Stomach (tissue), 9 donors: ENCODE results near the gene CLK2. TPM values are rescaled to one million over a fixed set of nuclear protein-coding genes. Genes with fewer than 3 reads are reported as not detected.

Experiments used
- DNase-seq, 2 donors: peaks; one replicate each; pipeline versions ENCODE4 v3.0.0 to v3.0.0-alpha.2; 2013 to 2019
- H3K27ac ChIP-seq, 5 donors: fragments of 200-600 bp in 4 of 5; sonication (generic) in 4 of 5; one replicate each; pipeline ENCODE4 v1.5.1; 2013 to 2019; ENCODE audit warnings: mild to moderate bottlenecking in 1 of 5, moderate library complexity in 1 of 5
- H3K27me3 ChIP-seq, 3 donors: fragments of 200-600 bp; sonication (generic); one replicate each; pipeline ENCODE4 v1.5.1; 2017 to 2019; ENCODE audit warnings: mixed run types in 1 of 3
- H3K36me3 ChIP-seq, 4 donors: fragments of 200-600 bp; sonication (generic); 1 replicate in 3 of 4; 2 replicates in 1 of 4; pipeline ENCODE4 v1.5.1; 2016 to 2019
- H3K4me1 ChIP-seq, 4 donors: fragments of 200-600 bp; sonication (generic); one replicate each; pipeline ENCODE4 v1.5.1; 2016 to 2019
- H3K4me3 ChIP-seq, 4 donors: fragments of 200-600 bp; sonication (generic) in 3 of 4; one replicate each; pipeline ENCODE4 v1.5.1; 2016 to 2019; ENCODE audit warnings: mild to moderate bottlenecking in 1 of 4
- H3K9me3 ChIP-seq, 4 donors: fragments of 200-600 bp; sonication (generic); one replicate each; pipeline ENCODE4 v1.5.1; 2016 to 2019
- CTCF ChIP-seq, 7 experiments: fragments of 450-650 bp in 4 of 7; fragments of 200-600 bp in 3 of 7; sonication (generic) in 3 of 7; IDR thresholded peaks; one replicate each; pipeline ENCODE4 v1.5.1; 2016 to 2019; ENCODE audit warnings: antibody characterized with exemption in 7 of 7, control low read depth in 2 of 7, mild to moderate bottlenecking in 1 of 7
- EP300 ChIP-seq: sonication (generic); formaldehyde crosslinking; IDR thresholded peaks from one replicate; pipeline ENCODE4 v1.6.1; 2017; ENCODE audit warnings: antibody characterized with exemption
- POLR2A ChIP-seq, 4 donors: fragments of 450-650 bp; IDR thresholded peaks; one replicate each; pipeline ENCODE4 v1.6.1; 2016; ENCODE audit warnings: antibody characterized with exemption in 4 of 4, control low read depth in 2 of 4, mild to moderate bottlenecking in 1 of 4, moderate library complexity in 1 of 4
- POLR2AphosphoS5 ChIP-seq, 3 donors: sonication (generic); formaldehyde crosslinking; IDR thresholded peaks; one replicate each; pipeline ENCODE4 v1.6.1; 2016; ENCODE audit warnings: antibody characterized with exemption in 3 of 3
- WGBS, 5 donors: extraction: QIAGEN DNeasy Blood & Tissue Kit in 3 of 5; methylation state at CpG; one replicate each; pipeline versions ENCODE4 v1.1.5 to v1.1.7; 2013 to 2018; 5-methylcytosine and 5-hydroxymethylcytosine counted together
- intact Hi-C: fragments of 100-400 bp; cut with DNase I; formaldehyde crosslinking; loops from one replicate; pipeline ENCODE4 v1.15.1; 2023; ENCODE audit warnings: low total_unique reads
- polyA plus RNA-seq, 3 donors: library from polyadenylated mRNA; stranded (reverse); fragments of 200-250 nt; gene quantifications; one replicate each; pipeline ENCODE4 v1.2.3, GENCODE V29; 2013
- total RNA-seq, 5 donors: library from RNA; depleted of rRNA; stranded (reverse); fragments of >200 nt; gene quantifications; one replicate each; pipeline versions ENCODE4 v1.1.0 to v1.2.3, GENCODE V29; 2014 to 2016
- donor health status: healthy with polysubstance abuse.
- donor health status: Bipolar disorder and iron deficiency.
- donor health status: healthy.

Gene CLK2
- total and polyA plus RNA-seq, 8 donors = 16.0 to 77.6 (median 43.3) TPM

- no peak overlapping the region for H3K27ac ChIP-seq
- TF ChIP-seq POLR2AphosphoS5 (IDR thresholded peaks at IDR 0.05) = no peak
- no peak for TF ChIP-seq POLR2A (IDR thresholded peaks at IDR 0.05)
- TF ChIP-seq EP300 = no peak
- TF ChIP-seq CTCF (IDR thresholded peaks at IDR 0.05) = no peak
- H3K9me3 ChIP-seq = no peaks in the 10 kb centered on the region
- H3K27me3 ChIP-seq = peaks cover 2 to 20% (median 7%) of the 10 kb centered on the region in 3 donors
- H3K36me3 ChIP-seq = no peaks in the 10 kb centered on the region
- DNase-seq = no peak
- no peak overlapping the region for H3K4me3 ChIP-seq
- peaks cover 0 to under 1% (median 0%) of the 10 kb centered on the region in 4 donors for H3K4me1 ChIP-seq
- WGBS, 5 donors = 83 to 89% (median 85%) methylated on average over 9 of the region's 9 CpGs
- intact Hi-C loops = no loop called here
These were observed 27.4 kb upstream of the CLK2 start for GRCh38 chr1:155300553-155301329.

DNA sequence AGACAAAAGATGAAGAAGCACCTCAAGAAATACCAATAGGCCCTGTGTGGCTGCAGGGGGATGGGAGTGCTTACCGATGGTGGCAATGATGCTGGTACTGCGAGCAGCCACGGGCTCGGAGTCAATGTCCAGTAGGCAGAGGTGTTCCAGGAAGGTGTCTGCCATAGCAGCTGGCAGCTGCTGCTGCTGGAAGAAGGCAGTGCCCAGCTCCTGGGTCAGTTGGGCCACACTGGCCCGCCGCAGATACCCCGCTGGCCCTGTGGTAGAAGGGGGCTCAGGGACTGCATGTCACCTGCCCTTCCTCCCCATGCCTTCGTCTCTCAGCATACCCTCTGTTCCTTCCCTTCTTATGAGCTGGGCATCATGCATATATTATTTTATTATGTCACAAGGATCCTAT is 26.7 kb upstream of the CLK2 start:
- Histone ChIP-seq H3K9me3 (no peaks in the 10 kb centered on the region), H3K36me3 (no peaks in the 10 kb centered on the region), H3K4me1 (peaks cover 5 to 7% (median 6%) of the 10 kb centered on the region in 4 donors), H3K27me3 (peaks cover 7 to 28% (median 14%) of the 10 kb centered on the region in 3 donors), H3K4me3 (no peak overlapping the region), H3K27ac (no peak overlapping the region)
- intact Hi-C loops = no loop called here
- WGBS, 5 donors = 91 to 96% (median 94%) methylated on average over 8 of the region's 8 CpGs
- TF ChIP-seq EP300 = no peak
- no peak for TF ChIP-seq POLR2AphosphoS5 (IDR thresholded peaks at IDR 0.05)
- no peak for DNase-seq

DNA sequence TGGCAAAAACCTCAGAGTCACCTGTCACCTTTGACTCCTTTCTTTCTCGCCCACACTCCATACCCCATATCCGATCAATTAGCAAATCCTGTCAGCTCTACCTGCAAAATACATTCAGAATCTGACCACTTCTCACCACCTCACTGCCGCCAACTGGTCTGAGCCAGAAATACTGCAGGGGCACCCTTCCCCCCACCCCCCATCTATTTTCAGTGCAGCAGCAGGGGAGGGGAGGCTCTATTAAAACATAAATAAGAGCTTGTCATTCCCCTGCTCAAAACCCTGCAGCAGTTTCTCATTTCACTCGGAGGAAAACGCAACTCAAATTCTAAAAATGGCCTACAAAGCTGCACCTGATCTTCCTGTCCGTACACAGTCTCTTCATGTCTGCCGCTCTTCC is 24.1 kb upstream of the CLK2 start:
- no peak for DNase-seq
- TF ChIP-seq POLR2A (IDR thresholded peaks at IDR 0.05) (no peak), POLR2AphosphoS5 (IDR thresholded peaks at IDR 0.05) (no peak), EP300 (no peak), CTCF (IDR thresholded peaks at IDR 0.05) (no peak)
- Histone ChIP-seq H3K36me3 (no peaks in the 10 kb centered on the region), H3K9me3 (no peaks in the 10 kb centered on the region), H3K27me3 (peaks cover 13 to 48% (median 27%) of the 10 kb centered on the region in 3 donors), H3K4me1 (peaks cover 7 to 12% (median 9%) of the 10 kb centered on the region in 4 donors), H3K4me3 (no peak overlapping the region), H3K27ac (no peak overlapping the region)
- WGBS, 5 donors = 69 to 78% (median 75%) methylated on average over 7 of the region's 7 CpGs
- intact Hi-C loops = no loop called here

DNA sequence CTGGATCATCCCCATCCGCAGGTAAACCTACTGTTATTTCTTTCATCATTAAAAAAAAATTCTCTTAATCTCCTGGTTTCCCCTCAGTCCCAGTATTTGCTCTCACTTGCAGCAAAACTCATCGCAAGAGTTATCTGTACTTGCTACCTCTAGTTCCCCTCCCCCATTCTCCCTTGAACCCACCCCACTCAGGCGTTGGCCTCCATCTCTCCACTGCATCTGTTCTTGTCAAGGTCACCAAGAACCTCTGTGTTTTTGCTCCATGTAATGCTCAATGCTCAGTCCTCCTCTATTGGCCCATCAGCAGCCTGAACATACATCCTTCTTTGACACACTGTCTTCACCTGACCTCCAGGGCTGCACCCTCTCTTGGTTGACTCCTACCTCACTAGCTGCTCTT is 23.4 kb upstream of the CLK2 start:
- WGBS, 5 donors = 69 to 88% (median 86%) methylated on average over 3 of the region's 3 CpGs
- TF ChIP-seq EP300 (no peak), POLR2A (IDR thresholded peaks at IDR 0.05) (no peak), POLR2AphosphoS5 (IDR thresholded peaks at IDR 0.05) (no peak), CTCF (IDR thresholded peaks at IDR 0.05) (no peak)
- no peak overlapping the region for H3K27ac ChIP-seq
- H3K27me3 ChIP-seq = peaks cover 13 to 51% (median 27%) of the 10 kb centered on the region in 3 donors
- no peaks in the 10 kb centered on the region for H3K36me3 ChIP-seq
- H3K4me3 ChIP-seq = no peak overlapping the region
- H3K9me3 ChIP-seq = no peaks in the 10 kb centered on the region
- H3K4me1 ChIP-seq = peaks cover 7 to 12% (median 9%) of the 10 kb centered on the region in 4 donors
- intact Hi-C loops = no loop called here
- no peak for DNase-seq

- Histone ChIP-seq H3K4me3 (no peak overlapping the region), H3K27ac (no peak overlapping the region), H3K9me3 (no peaks in the 10 kb centered on the region), H3K36me3 (no peaks in the 10 kb centered on the region), H3K27me3 (peaks cover 13 to 53% (median 27%) of the 10 kb centered on the region in 3 donors), H3K4me1 (peaks cover 7 to 12% (median 9%) of the 10 kb centered on the region in 4 donors)
- 82 to 88% (median 87%) methylated on average over 4 to 7 of the region's 7 CpGs for WGBS, 5 donors
- no peak for TF ChIP-seq CTCF (IDR thresholded peaks at IDR 0.05)
- DNase-seq = no peak
- intact Hi-C loops = no loop called here
These were observed 22.6 kb upstream of the CLK2 start for GRCh38 chr1:155295942-155296267.
